Neural progenitor cell (in vitro differentiated cells): ENCODE measurements around the gene NCOA4.

Experiments
- EZH2 ChIP-seq: fragments of 200-600 bp; sonication (generic); IDR thresholded peaks from 2 replicates; pipeline ENCODE4 v1.6.1; 2017; ENCODE audit warnings: antibody characterized with exemption, mild to moderate bottlenecking, moderate library complexity
- TF ChIP-seq, protein P1 (sequence below): fragments of 200-600 bp; sonication (generic); IDR thresholded peaks from 2 replicates; pipeline ENCODE4 v1.5.1; 2017; ENCODE audit warnings: antibody characterized with exemption, mild to moderate bottlenecking

DNA sequence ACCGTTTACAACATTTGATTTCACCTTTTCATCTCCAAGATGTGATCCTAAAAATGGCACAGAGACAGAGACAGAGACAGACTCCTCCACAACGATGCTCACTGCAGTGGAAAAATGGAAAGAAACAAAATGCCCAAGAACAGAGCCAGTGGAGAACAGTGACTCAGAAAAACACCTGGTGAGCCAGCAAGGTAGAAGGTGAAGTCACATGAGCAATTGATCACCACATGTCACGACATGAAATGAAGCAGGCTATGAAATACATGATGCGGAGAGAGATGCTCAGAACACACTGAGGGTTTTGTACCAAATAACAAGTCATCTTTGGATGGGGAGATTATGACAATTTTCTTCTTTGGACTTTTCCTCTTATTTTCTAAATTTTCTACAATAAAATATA, 12.1 kb upstream of the NCOA4 start:
- TF ChIP-seq, protein P1, sequence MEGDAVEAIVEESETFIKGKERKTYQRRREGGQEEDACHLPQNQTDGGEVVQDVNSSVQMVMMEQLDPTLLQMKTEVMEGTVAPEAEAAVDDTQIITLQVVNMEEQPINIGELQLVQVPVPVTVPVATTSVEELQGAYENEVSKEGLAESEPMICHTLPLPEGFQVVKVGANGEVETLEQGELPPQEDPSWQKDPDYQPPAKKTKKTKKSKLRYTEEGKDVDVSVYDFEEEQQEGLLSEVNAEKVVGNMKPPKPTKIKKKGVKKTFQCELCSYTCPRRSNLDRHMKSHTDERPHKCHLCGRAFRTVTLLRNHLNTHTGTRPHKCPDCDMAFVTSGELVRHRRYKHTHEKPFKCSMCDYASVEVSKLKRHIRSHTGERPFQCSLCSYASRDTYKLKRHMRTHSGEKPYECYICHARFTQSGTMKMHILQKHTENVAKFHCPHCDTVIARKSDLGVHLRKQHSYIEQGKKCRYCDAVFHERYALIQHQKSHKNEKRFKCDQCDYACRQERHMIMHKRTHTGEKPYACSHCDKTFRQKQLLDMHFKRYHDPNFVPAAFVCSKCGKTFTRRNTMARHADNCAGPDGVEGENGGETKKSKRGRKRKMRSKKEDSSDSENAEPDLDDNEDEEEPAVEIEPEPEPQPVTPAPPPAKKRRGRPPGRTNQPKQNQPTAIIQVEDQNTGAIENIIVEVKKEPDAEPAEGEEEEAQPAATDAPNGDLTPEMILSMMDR = no peak
- no peak for TF ChIP-seq EZH2
